A673 (cell line): Measurements from ENCODE around the gene ELL2.

Experiments
- EZH2 ChIP-seq: fragments of 200-600 bp; sonication (generic); IDR thresholded peaks from 2 replicates; pipeline ENCODE4 v1.6.1; 2017; ENCODE audit warnings: borderline replicate concordance, low read depth, mild to moderate bottlenecking, mixed read lengths, antibody characterized with exemption, low read length; ENCODE audit not compliant: poor library complexity, severe bottlenecking
- TF ChIP-seq, protein P1 (sequence below): fragments of 300-800, 200-600 bp; sonication (generic); conservative IDR thresholded peaks from 2 replicates; pipeline ENCODE4 v1.5.1; 2017; ENCODE audit warnings: low read depth, mild to moderate bottlenecking, antibody characterized with exemption, low read length, moderate library complexity, mixed read lengths

DNA sequence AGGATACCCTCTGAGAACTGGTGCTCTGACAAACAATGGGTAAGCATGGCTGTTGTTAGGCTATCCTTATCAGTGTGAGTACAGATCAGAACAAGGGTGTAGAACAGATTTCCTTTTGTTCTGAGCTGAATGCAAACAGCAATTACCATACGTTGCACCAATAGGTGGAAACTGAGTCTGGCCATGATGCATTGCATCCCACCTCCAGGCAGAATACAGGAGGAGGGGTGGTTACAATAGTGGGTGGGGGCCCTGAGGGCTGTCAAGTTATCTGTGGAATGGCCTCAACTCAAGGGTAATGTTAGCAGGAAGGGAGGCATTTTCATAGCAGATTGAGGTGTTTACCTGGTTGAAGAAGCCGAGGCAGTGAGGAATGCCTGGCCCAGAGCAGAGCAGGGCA lies 84.9 kb downstream of the ELL2 start:
- TF ChIP-seq, protein P1, sequence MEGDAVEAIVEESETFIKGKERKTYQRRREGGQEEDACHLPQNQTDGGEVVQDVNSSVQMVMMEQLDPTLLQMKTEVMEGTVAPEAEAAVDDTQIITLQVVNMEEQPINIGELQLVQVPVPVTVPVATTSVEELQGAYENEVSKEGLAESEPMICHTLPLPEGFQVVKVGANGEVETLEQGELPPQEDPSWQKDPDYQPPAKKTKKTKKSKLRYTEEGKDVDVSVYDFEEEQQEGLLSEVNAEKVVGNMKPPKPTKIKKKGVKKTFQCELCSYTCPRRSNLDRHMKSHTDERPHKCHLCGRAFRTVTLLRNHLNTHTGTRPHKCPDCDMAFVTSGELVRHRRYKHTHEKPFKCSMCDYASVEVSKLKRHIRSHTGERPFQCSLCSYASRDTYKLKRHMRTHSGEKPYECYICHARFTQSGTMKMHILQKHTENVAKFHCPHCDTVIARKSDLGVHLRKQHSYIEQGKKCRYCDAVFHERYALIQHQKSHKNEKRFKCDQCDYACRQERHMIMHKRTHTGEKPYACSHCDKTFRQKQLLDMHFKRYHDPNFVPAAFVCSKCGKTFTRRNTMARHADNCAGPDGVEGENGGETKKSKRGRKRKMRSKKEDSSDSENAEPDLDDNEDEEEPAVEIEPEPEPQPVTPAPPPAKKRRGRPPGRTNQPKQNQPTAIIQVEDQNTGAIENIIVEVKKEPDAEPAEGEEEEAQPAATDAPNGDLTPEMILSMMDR, result no peak
- no peak for TF ChIP-seq EZH2
